KMS-11 (cell line): ENCODE measurements around the gene RNPS1.
"Not testable (repeated sequence)": the region's sequence is repeated elsewhere in the genome, so short reads cannot be mapped to it uniquely, and the experiment has no call there.

ENCODE experiments used
- H2AFZ ChIP-seq: fragments of 200-600 bp; sonication (generic); 2 replicates; pipeline ENCODE4 v1.6.1; 2016; ENCODE audit warnings: antibody characterized with exemption, mixed run types, low read depth
- H3K27ac ChIP-seq: fragments of 200-600 bp; sonication (generic); 2 replicates; pipeline ENCODE4 v1.6.1; 2016; ENCODE audit warnings: mild to moderate bottlenecking, mixed run types
- H3K27me3 ChIP-seq: fragments of 200-600 bp; sonication (generic); 2 replicates; pipeline ENCODE4 v1.6.1; 2017; ENCODE audit warnings: mild to moderate bottlenecking, low read depth, mixed run types, moderate library complexity; ENCODE audit not compliant: insufficient read depth
- H3K36me3 ChIP-seq: fragments of 200-600 bp; sonication (generic); 2 replicates; pipeline ENCODE4 v1.6.1; 2017; ENCODE audit warnings: mild to moderate bottlenecking, mixed run types; ENCODE audit not compliant: insufficient read depth
- H3K4me1 ChIP-seq: fragments of 200-600 bp; sonication (generic); 2 replicates; pipeline ENCODE4 v1.6.1; 2016; ENCODE audit warnings: mild to moderate bottlenecking, low read depth, mixed run types; ENCODE audit not compliant: poor library complexity, severe bottlenecking
- H3K4me2 ChIP-seq: fragments of 200-600 bp; sonication (generic); 2 replicates; pipeline ENCODE4 v1.7.0; 2016; ENCODE audit warnings: mild to moderate bottlenecking, mixed run types
- H3K4me3 ChIP-seq: fragments of 200-600 bp; sonication (generic); IDR thresholded peaks from 2 replicates; pipeline ENCODE4 v1.6.1; 2017; ENCODE audit warnings: low read depth, low read length, mixed read lengths; ENCODE audit not compliant: insufficient read depth
- H3K79me2 ChIP-seq: fragments of 200-600 bp; sonication (generic); 2 replicates; pipeline ENCODE4 v1.6.1; 2016; ENCODE audit warnings: low read depth, mixed run types; ENCODE audit not compliant: insufficient read depth
- H3K9ac ChIP-seq: fragments of 200-600 bp; sonication (generic); 2 replicates; pipeline ENCODE4 v1.6.1; 2016; ENCODE audit warnings: mild to moderate bottlenecking, mixed run types
- H4K20me1 ChIP-seq: fragments of 200-600 bp; sonication (generic); 2 replicates; pipeline ENCODE4 v1.6.1; 2016; ENCODE audit warnings: mild to moderate bottlenecking, mixed run types; ENCODE audit not compliant: insufficient read depth
- TF ChIP-seq, protein P1 (sequence below): fragments of 200-600 bp; sonication (generic); conservative IDR thresholded peaks from 2 replicates; pipeline ENCODE4 v1.6.1; 2017; ENCODE audit warnings: low read depth, mild to moderate bottlenecking, antibody characterized with exemption, low read length, moderate library complexity, mixed read lengths

Gene RNPS1

DNA sequence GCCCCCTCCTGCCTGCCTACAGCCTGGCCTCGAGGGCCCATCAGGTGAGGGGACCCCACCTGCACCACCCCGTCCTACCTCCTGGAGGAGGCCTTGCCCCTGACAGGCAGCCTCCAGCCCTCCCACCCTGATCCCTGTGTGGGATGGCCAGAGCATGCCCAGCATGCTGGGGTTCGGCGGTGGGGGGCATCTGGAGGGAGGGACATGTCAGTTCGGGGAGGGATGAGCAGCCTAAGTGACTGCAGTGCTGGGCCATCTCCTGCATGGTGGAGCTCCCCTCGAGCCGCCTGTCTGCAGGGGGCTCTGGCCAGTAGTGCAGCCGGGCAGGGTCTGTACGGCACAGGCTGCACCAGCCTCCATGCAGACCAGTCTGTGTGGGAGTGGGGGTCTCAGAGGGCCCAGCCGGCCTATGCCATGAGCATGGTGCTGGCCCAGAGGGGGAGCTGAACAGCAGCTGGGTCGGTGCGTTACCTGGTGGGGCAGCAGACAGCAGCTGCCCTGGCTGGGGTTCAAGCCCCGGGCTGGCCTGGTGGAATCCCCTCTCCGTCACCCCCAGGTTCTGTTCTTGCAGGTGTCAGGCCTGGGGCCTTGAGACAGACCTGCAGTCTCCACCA lies 4.0 kb upstream of the RNPS1 start:
- H3K4me2 ChIP-seq: no peak overlapping the region
- H3K27ac ChIP-seq: no peak overlapping the region
- H3K79me2 ChIP-seq: peaks cover 9% of the 10 kb centered on the region
- no peaks in the 10 kb centered on the region for H3K27me3 ChIP-seq
- H4K20me1 ChIP-seq: no peaks in the 10 kb centered on the region; the same call in 1 of the 2 replicates
- no peak overlapping the region for H2AFZ ChIP-seq
- H3K36me3 ChIP-seq: no peaks in the 10 kb centered on the region
- H3K9ac ChIP-seq: no peak overlapping the region
- TF ChIP-seq, protein P1, sequence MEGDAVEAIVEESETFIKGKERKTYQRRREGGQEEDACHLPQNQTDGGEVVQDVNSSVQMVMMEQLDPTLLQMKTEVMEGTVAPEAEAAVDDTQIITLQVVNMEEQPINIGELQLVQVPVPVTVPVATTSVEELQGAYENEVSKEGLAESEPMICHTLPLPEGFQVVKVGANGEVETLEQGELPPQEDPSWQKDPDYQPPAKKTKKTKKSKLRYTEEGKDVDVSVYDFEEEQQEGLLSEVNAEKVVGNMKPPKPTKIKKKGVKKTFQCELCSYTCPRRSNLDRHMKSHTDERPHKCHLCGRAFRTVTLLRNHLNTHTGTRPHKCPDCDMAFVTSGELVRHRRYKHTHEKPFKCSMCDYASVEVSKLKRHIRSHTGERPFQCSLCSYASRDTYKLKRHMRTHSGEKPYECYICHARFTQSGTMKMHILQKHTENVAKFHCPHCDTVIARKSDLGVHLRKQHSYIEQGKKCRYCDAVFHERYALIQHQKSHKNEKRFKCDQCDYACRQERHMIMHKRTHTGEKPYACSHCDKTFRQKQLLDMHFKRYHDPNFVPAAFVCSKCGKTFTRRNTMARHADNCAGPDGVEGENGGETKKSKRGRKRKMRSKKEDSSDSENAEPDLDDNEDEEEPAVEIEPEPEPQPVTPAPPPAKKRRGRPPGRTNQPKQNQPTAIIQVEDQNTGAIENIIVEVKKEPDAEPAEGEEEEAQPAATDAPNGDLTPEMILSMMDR: no peak
- H3K4me1 ChIP-seq: peaks cover 12% of the 10 kb centered on the region
- H3K4me3 ChIP-seq: no peak overlapping the region

DNA sequence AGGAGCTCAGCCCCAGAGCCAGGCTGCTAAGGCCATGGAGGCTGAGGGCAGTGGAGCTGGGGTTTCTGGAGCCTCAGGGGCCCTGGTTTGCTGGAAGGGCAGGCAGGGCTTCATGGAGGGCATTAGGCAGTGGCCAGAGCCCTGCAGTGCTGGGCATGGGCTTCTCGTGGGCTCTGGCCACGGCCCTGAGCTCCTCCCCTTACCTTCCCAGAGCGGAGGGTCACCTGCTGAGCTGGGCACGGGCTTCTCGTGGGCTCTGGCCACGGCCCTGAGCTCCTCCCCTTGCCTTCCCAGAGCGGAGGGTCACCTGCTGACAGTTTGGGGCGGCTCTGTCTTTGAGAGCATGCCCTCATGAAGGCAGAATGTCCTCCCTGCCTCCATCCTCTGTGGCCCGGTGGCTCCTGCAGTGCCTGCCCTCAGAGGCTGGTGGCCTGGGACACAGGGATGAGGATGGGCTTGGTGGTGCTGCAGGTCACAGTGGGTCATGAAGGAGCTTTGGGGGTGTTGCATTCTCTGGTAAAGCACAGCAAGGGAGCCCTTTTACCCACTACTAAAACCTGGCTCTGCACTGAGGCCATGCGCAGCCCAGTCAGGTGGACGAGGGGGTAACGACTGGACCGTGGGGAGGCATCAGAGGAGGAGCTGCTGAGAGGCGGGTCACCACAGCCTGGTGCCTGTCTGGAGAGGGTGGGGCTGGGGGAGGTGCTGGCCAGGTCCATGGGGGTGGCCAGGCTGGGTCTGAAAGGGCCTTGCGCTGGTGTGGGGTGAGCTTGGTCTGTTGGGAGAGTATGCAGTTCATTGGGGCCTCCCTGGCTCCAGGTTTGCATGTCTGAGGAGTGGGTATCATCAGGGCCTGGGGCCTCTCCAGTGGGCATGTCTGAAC lies 2.9 kb upstream of the RNPS1 start:
- TF ChIP-seq, protein P1: no peak
- Histone ChIP-seq H3K79me2 (peaks cover 21% of the 10 kb centered on the region), H4K20me1 (peaks cover 7% of the 10 kb centered on the region), H3K36me3 (no peaks in the 10 kb centered on the region), H3K4me2 (0 out of 2 replicates have a peak overlapping the region, but pooled peaks have one; percentile 84), H3K4me1 (peaks cover 19% of the 10 kb centered on the region), H3K4me3 (no peak overlapping the region), H3K9ac (no peak overlapping the region), H3K27me3 (no peaks in the 10 kb centered on the region), H2AFZ (no peak overlapping the region), H3K27ac (no peak overlapping the region)

DNA sequence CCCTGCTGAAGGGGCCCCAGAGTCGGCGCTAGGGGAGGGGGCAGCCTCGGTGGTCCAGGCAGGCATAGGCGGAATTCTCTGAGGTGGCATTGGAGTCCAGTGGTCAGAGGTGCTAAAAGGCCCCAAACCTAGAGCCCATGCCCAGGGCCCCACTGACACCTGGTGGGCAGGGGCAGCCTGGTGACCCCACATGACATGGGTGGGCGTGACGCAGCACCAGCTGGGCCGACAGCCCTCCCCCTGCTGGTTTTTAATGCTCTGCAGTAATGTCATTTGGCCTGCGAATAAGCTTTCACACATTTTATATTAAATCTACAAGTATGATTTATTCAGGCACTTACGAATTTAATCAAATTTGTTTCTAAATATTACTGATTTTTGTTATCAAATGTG lies 2.1 kb upstream of the RNPS1 start:
- Histone ChIP-seq H3K4me1 (peaks cover 27% of the 10 kb centered on the region), H3K27me3 (no peaks in the 10 kb centered on the region), H3K4me2 (peak overlapping the region; percentile 84), H3K9ac (no peak overlapping the region), H3K36me3 (no peaks in the 10 kb centered on the region), H3K4me3 (no peak overlapping the region), H3K27ac (no peak overlapping the region), H4K20me1 (peaks cover 14% of the 10 kb centered on the region), H2AFZ (no peak overlapping the region), H3K79me2 (peaks cover 28% of the 10 kb centered on the region)
- TF ChIP-seq, protein P1: 0 out of 2 replicates have a peak, but pooled peaks have one; percentile 6

DNA sequence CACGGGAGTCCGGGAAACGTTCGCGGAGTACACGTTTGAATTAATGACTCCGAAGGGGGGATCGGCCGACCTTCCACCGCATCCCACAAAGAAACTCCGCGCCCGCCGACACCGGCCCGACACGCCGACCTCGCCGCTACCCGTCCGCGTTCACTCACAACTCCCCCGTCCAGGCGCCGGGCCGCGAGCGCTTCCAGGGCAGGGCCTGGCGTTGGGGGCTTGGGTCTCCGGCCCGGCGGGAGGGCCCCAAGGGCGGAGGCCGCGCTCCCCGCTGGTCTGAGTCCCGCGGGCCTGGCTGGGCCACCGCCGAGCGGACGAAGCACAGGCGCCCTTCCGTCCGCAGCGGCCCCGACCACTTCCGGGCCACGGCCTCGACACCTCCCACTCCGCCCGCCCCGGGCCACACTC lies 417 bp downstream of the RNPS1 start:
- Histone ChIP-seq H4K20me1 (peaks cover 33% of the 10 kb centered on the region), H3K27ac (peak overlapping the region; percentile 89), H3K4me2 (peak overlapping the region; percentile 84; the same call in 1 of the 2 replicates), H3K79me2 (peaks cover 54% of the 10 kb centered on the region), H3K4me1 (peaks cover 32% of the 10 kb centered on the region), H2AFZ (peak overlapping the region; percentile 82), H3K9ac (peak overlapping the region; percentile 89)
- H3K27me3 ChIP-seq, H3K4me3 ChIP-seq, H3K36me3 ChIP-seq: not testable (repeated sequence)

DNA sequence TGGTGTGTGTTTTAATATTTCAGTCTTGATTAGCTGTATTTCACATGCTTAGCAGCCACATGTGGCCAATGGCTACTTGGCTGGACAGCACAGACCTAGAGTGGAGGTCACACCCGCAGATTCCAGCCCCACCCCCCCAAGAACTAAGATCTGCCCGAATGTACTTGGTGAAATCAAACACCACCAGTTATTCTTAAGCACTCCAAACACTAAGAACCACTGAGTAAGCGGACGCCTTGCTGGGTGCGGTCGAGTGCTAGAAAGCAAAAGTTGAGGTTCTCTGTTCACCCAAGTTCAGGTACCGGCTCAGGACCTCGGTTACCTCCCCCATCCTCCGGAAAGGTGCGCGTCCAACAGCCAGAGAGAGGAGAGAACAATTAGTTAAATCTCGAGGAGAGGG lies 1.0 kb downstream of the RNPS1 start:
- H3K36me3 ChIP-seq, H3K4me3 ChIP-seq, H2AFZ ChIP-seq, H3K27me3 ChIP-seq: not testable (repeated sequence)
- Histone ChIP-seq H3K4me2 (peak overlapping the region; percentile 84), H4K20me1 (peaks cover 33% of the 10 kb centered on the region), H3K9ac (peak overlapping the region; percentile 89), H3K4me1 (peaks cover 32% of the 10 kb centered on the region), H3K27ac (peak overlapping the region; percentile 89; the same call in 1 of the 2 replicates), H3K79me2 (peaks cover 60% of the 10 kb centered on the region)

DNA sequence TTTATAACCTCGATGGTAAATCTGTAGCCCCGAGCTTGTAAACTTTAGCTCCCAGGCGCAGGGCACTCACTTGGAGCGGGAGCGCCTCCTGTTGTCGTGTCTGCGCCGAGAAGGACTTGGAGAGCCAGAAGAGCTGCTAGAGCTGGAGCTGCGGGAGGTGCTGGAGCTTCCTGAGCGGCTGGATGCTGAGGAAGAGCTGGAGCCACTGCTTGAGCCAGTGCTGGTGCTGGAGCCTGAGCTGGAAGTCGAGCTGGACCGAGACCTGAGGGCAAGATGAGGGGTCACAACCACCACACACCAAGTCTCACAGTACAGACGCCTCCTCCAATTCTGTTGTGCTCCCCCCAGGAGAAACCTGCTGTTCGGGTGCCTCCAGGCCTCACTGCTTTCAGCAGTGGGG lies 4.9 kb downstream of the RNPS1 start:
- Histone ChIP-seq H3K79me2 (peaks cover 93% of the 10 kb centered on the region), H3K4me1 (peaks cover 20% of the 10 kb centered on the region), H3K36me3 (peaks cover 24% of the 10 kb centered on the region; the same call in 1 of the 2 replicates), H4K20me1 (peaks cover 33% of the 10 kb centered on the region)
- not testable (repeated sequence) for H3K9ac ChIP-seq, H3K4me2 ChIP-seq, H2AFZ ChIP-seq, H3K27me3 ChIP-seq, H3K4me3 ChIP-seq, H3K27ac ChIP-seq
